ENCODE measurements around the gene PI3.

The PI3 gene

GRCh38 chr20:45187693-45188092, 13.0 kb downstream of the PI3 start:
- Histone ChIP-seq H3K4me2 (ENCODE audit: low read length) (no peak overlapping the region), H3K4me1 (ENCODE audit: low read length) (no peaks in the 10 kb centered on the region), H3K27me3 (ENCODE audit: low read depth, low read length) (peaks cover 35% of the 10 kb centered on the region), H4K20me1 (ENCODE audit: insufficient read depth, low read length) (no peaks in the 10 kb centered on the region), H3K4me3 (ENCODE audit: low read length) (no peak overlapping the region), H3K9me3 (ENCODE audit: insufficient read depth, low read length) (no peaks in the 10 kb centered on the region), H3K27ac (ENCODE audit: low read length) (no peak overlapping the region), H3K79me2 (ENCODE audit: low read length) (no peaks in the 10 kb centered on the region), H2AFZ (ENCODE audit: low read depth, low read length) (no peak overlapping the region), H3K36me3 (replicated peaks; ENCODE audit: low read depth, low read length) (no peaks in the 10 kb centered on the region), H3K9ac (ENCODE audit: low read length) (no peak overlapping the region)
- TF ChIP-seq CTCF (IDR thresholded peaks at IDR 0.05; ENCODE audit: low read depth, low read length) = no peak
- TF ChIP-seq EZH2phosphoT487 (IDR thresholded peaks at IDR 0.05; ENCODE audit: low read depth) = no peak

GRCh38 chr20:45189067-45189609, 14.4 kb downstream of the PI3 start:
- peaks cover 38% of the 10 kb centered on the region for H3K27me3 ChIP-seq (ENCODE audit: low read depth, low read length)
- H3K4me3 ChIP-seq (ENCODE audit: low read length) = no peak overlapping the region
- no peak overlapping the region for H2AFZ ChIP-seq (ENCODE audit: low read depth, low read length)
- H3K4me1 ChIP-seq (ENCODE audit: low read length) = no peaks in the 10 kb centered on the region
- H4K20me1 ChIP-seq (ENCODE audit: insufficient read depth, low read length) = no peaks in the 10 kb centered on the region
- H3K79me2 ChIP-seq (ENCODE audit: low read length) = no peaks in the 10 kb centered on the region
- no peaks in the 10 kb centered on the region for H3K36me3 ChIP-seq (replicated peaks; ENCODE audit: low read depth, low read length)
- H3K9ac ChIP-seq (ENCODE audit: low read length) = no peak overlapping the region
- no peak overlapping the region for H3K4me2 ChIP-seq (ENCODE audit: low read length)
- no peaks in the 10 kb centered on the region for H3K9me3 ChIP-seq (ENCODE audit: insufficient read depth, low read length)
- H3K27ac ChIP-seq (ENCODE audit: low read length) = no peak overlapping the region
- TF ChIP-seq EZH2phosphoT487 (IDR thresholded peaks at IDR 0.05; ENCODE audit: low read depth) = no peak
- no peak for TF ChIP-seq CTCF (IDR thresholded peaks at IDR 0.05; ENCODE audit: low read depth, low read length)

- no peak overlapping the region for H2AFZ ChIP-seq (ENCODE audit: low read depth, low read length)
- no peaks in the 10 kb centered on the region for H3K4me1 ChIP-seq (ENCODE audit: low read length)
- no peaks in the 10 kb centered on the region for H3K36me3 ChIP-seq (replicated peaks; ENCODE audit: low read depth, low read length)
- TF ChIP-seq CTCF (IDR thresholded peaks at IDR 0.05; ENCODE audit: low read depth, low read length) = no peak
- peaks cover 38% of the 10 kb centered on the region for H3K27me3 ChIP-seq (ENCODE audit: low read depth, low read length)
- H3K9ac ChIP-seq (ENCODE audit: low read length) = no peak overlapping the region
- no peak overlapping the region for H3K27ac ChIP-seq (ENCODE audit: low read length)
- no peaks in the 10 kb centered on the region for H3K79me2 ChIP-seq (ENCODE audit: low read length)
- no peaks in the 10 kb centered on the region for H3K9me3 ChIP-seq (ENCODE audit: insufficient read depth, low read length)
- H4K20me1 ChIP-seq (ENCODE audit: insufficient read depth, low read length) = no peaks in the 10 kb centered on the region
- no peak overlapping the region for H3K4me3 ChIP-seq (ENCODE audit: low read length)
- H3K4me2 ChIP-seq (ENCODE audit: low read length) = no peak overlapping the region
These were observed 15.2 kb downstream of the PI3 start for GRCh38 chr20:45189861-45190260.

- Histone ChIP-seq H4K20me1 (ENCODE audit: insufficient read depth, low read length) (no peaks in the 10 kb centered on the region), H3K27me3 (ENCODE audit: low read depth, low read length) (peaks cover 28% of the 10 kb centered on the region), H3K4me2 (ENCODE audit: low read length) (no peak overlapping the region), H3K79me2 (ENCODE audit: low read length) (no peaks in the 10 kb centered on the region), H3K36me3 (replicated peaks; ENCODE audit: low read depth, low read length) (no peaks in the 10 kb centered on the region), H3K9me3 (ENCODE audit: insufficient read depth, low read length) (no peaks in the 10 kb centered on the region), H3K9ac (ENCODE audit: low read length) (no peak overlapping the region), H3K4me3 (ENCODE audit: low read length) (no peak overlapping the region), H3K4me1 (ENCODE audit: low read length) (no peaks in the 10 kb centered on the region), H2AFZ (ENCODE audit: low read depth, low read length) (no peak overlapping the region), H3K27ac (ENCODE audit: low read length) (no peak overlapping the region)
- TF ChIP-seq CTCF (IDR thresholded peaks at IDR 0.05; ENCODE audit: low read depth, low read length) (no peak), EZH2phosphoT487 (IDR thresholded peaks at IDR 0.05; ENCODE audit: low read depth) (no peak)
These were observed 17.2 kb downstream of the PI3 start for GRCh38 chr20:45191926-45192325.

All from OCI-LY3 (cell line).